ENCODE data around the gene NXT1. TPM values are rescaled to one million over a fixed set of nuclear protein-coding genes. Genes with fewer than 3 reads are reported as not detected.
A peak's percentile ranks its signal among the peaks of the same experiment; 100 is the strongest.
"Not testable (repeated sequence)": the region's sequence is repeated elsewhere in the genome, so short reads cannot be mapped to it uniquely, and the experiment has no call there.

NXT1 gene
- polyA plus RNA-seq, 3 donors = 18.0 to 22.2 (median 20.8) TPM

DNA sequence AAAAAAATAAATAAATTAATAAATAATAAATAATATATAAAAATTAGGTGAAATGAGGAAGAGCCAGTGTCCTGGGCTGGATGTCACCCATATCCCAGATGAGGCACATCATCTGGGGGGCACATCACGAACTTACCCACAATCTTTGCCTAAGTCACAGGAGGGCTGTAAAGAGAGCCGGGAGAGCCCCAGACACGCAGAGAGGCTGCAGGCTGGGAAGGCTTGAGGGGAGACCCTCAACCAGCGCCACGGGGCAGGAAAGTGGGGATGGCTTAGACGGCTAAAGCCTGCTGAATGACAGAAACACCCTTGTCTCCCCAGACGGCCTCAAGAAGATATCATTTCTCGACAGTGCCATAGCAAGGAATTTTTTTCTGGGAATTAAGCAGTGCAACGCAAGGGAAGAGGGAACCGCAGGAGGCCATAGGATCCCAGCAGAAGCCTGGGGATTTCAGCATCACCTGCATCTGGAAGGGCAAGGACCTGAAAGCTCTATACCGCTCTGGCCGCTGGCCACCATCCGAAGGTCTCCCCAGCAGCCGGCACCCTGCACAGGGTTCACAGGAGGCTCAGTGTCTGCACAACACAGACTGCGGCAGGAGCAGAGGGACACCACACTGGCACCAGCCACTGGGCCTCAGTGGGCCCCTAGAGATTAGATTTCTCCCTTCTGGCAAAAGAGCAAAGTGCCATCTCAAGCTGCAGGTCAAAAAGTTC, 22.8 kb upstream of the NXT1 start:
- DNase-seq (ENCODE audit: low read depth in 3 of 3, low spot score in 2 of 3) = no peak

DNA sequence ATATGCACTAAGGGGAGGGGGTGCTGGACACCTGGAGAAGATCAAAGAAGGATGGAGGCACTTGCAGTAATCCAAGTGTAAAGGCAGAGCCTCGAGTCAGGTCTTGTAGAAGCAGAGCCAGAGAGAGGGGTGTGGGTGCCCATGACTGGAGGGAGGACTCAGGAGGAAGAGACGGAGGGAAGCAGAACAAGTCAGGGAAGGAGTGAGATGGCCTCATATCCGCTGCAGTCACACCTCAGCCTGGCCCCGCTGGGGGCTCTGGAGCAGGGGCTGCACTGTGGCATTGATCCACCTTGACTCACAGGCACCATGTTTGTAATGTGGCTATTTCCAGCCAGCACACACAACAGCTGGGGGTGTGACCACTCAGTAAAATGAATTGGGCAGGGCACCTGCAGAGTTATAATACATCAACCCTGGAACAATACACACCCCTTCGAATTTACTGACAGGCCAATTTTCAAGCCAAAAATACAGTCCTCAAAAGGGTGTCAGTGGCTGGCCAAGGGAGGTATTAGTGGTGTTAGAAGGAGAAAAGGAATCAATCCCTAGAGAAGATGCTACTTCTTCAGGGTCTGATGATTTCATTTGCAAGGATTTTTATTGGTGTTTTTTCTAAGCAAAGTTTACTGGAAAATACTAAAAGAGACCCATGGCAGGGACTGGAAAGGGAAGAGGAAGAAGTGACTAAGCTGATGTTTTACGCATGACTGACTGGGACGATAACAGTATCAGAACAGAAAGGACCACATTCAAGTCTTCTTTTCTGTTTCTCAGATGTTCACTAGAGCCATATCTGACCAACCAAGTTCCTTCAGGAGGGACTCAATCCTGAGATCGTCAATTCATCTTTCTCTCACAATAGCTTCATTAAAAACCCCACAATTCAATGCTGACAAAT, 18.9 kb upstream of the NXT1 start:
- DNase-seq (ENCODE audit: low read depth in 3 of 3, low spot score in 2 of 3) = no peak

DNA sequence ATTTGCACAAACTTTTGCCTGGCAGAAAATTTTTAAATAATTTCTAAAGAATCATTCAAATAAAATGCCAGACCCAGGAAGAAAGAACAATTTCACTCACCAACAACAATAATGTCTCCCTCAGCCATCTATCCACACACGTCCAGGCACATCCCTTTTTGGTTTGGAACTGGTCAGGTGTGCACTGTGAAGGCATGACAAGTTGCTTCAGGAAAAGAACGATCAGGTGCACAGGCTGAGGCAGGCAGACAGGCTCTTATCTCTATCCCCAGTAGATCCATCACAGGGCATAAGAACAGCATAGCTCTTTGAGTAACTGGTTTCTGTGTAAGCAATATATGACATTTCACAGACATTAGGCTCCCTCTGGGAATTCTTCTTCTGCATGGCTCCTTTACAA, 18.1 kb upstream of the NXT1 start:
- DNase-seq (ENCODE audit: low read depth in 3 of 3, low spot score in 2 of 3) = no peak

DNA sequence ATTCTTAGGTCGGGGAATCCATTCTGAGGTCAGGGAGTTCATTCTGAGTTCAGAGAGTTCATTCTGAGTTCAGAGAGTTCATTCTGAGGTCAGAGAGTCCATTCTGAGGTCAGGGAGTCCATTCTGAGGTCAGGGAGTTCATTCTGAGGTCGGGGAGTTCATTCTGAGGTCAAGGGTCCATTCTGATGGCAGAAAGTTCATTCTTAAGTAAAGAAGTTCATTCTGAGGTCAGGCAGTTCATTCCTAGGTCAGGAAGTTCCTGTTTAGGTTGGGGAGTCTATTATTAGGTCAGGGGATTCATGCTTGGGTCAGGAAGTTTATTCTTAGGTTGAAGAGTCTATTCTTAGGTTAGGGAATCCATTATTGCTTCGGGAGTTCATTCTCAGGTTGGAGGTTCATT, 16.5 kb upstream of the NXT1 start:
- DNase-seq (ENCODE audit: low read depth in 3 of 3, low spot score in 2 of 3) = no peak

DNA sequence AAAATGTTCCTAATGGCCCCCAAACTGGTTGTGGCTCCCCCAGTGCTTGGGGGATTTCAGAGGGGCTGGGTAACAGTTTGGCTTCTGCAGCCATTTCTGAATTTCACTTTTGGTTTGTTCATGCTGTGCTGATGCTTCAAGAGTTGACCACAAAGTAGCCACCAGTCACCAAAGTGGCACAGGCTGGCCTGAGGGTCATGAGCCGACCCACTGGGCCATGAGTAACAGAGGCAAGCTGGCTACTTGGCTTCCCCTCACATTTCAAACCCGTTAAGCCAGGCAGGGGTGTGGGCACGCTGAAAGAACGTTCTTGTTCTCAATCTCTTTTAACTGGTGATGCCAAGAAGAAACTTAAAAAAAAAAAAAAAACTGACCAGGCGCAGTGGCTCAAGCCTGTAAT, 15.1 kb upstream of the NXT1 start:
- DNase-seq (ENCODE audit: low read depth in 3 of 3, low spot score in 2 of 3) = no peak

DNA sequence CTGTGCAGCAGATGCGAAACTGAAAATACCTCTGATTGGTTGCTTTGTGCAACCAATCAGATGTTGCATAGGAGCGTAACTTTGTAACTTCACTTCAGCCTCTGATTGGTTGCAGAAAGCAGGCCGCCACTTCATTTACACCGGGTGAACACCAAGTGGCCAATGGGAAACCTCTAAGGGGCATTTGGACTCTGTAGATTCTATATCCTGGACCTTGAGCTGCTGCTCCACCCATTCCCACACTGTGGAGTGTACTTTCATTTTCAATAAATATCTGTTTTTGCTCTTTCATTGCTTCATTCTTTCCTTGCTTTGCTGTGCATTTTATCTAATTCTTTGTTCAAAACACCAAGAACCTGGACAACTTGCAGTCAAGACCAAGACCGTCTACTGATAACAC, 14.1 kb upstream of the NXT1 start:
- no peak for DNase-seq (ENCODE audit: low read depth in 3 of 3, low spot score in 2 of 3)

DNA sequence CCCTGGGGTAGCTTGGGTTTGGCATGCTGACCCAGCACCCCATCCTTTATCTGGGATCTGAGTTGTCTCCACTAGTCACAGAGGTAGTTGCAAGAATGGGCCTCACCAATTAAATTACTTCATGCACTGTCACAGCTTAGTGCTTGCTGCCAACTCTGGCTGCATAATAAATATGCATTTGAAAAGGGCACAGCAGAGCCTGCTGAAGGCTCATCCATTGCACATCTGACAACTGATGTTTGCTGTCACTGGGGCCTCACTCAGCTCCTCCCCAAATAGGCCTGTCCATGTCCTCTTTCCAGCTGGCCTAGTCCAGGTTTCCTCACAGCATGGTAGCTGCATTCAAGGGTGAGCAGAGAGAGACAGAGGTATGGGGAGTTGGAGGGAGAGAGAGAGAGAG, 13.3 kb upstream of the NXT1 start:
- DNase-seq (ENCODE audit: low read depth in 3 of 3, low spot score in 2 of 3) = no peak

DNA sequence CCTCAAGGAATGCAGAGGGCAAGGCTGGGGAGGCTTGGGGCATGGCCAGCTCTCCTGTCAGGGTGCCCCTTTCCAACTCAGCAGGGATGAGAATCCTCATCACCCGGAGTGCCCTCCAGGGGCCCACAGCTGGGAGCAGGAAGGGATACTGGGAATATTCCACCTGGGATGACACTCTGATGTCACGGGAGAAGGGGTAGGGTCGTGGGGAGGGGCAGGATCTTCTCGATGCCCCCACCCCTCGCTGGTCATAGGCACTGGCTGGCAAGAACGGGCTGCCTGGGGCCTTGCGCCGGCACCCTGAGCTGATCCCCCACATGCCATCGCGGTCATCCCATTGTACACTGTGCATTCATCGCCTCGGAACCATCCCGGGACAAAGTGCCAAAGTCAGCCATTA, 10.6 kb upstream of the NXT1 start:
- DNase-seq (ENCODE audit: low read depth in 3 of 3, low spot score in 2 of 3) = no peak

DNA sequence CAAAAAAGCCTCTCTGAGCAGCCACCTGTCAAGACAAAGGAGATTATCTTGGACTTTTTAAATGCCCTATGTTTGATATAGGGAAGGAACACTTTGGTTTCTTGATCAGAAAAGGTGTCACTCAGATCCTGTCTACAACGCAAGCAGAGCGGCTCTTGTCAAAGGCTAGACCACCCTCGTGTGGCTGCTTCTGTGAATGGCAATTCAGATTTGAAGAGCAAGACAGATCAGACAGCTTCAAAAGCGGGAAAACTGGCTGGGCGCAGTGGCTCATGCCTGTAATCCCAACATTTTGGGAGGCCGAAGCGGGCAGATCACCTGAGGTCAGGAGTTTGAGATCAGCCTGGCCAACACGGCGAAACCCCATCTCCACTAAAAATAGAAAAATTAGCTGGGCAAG, 10.1 kb upstream of the NXT1 start:
- DNase-seq (ENCODE audit: low read depth in 3 of 3, low spot score in 2 of 3) = no peak

DNA sequence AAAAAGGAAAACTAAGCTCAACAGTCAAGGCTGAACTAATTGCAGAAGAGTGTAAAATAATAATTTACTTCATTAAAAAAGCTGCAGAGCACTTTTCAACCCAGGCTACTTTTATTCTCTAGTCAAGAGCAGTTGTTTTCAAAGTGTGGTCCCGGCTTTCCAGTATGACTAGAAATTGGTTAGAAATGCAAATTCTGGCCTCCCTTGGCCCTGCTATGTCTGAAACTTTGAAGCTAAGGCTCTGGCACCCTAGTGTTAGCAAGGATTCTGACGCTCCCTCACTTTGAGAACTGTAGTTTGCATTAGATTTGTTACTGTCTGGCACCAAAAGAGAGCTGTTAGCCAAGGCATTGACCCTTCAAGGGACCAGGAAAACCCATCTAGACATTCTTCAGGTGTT, 9.5 kb upstream of the NXT1 start:
- no peak for DNase-seq (ENCODE audit: low read depth in 3 of 3, low spot score in 2 of 3)

DNA sequence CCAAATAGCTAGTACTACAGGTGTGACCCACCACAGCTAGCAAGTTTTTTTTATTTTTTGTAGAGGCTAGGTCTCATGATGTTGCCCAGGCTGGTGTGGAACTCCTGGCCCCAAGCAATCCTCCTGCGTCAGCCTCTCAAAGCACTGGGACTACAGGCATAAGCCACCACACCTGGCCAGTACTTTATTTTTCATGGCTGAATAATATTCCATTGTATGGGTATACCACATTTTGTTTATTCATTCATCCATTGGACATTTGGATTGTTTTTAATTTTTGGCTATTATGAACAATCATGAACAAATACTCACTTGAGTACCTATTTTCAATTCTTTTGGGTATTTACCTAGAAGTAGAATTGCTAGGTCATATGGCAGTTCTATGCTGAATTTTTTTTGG, 7.0 kb upstream of the NXT1 start:
- no peak for DNase-seq (ENCODE audit: low read depth in 3 of 3, low spot score in 2 of 3)

DNA sequence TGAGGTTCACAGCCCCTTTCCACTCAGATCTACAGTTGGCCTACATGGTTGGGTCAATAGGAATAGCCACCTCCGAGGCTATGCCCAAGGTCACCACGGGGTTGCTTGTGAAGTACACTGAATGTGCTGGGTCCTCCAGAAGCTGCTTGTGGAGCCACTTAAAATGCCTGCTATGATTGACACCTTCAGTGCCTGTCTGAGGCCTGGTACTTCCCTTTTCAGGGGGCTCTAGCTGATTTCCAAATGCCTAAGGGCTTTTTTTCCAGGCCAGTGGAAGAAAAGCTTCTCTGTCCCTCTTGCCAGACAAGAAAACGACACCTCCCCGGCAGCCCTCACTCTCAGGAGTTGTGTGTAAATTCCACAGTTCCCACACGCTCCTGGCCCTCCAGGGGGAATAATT, 6.3 kb upstream of the NXT1 start:
- DNase-seq (ENCODE audit: low read depth in 3 of 3, low spot score in 2 of 3) = no peak

DNA sequence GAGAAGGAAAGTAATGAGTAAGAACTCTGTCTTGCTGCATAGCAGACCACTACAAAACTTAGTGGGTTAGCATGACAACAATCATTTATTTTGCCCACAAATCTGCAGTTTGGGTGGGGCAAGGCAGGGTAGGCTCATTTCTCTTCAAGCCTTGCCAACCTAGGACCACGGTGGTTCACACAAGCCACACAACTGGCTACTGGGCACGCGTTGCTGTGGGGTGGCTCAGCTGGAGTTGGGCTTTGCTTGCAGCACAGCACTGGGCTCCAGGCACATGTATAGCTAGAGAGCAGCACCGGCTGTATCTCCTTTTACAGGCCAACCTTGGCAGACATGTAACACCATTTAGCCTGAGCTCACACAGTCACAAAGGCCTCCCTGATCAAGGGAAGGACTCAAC, 4.6 kb upstream of the NXT1 start:
- DNase-seq (ENCODE audit: low read depth in 3 of 3, low spot score in 2 of 3) = no peak

DNA sequence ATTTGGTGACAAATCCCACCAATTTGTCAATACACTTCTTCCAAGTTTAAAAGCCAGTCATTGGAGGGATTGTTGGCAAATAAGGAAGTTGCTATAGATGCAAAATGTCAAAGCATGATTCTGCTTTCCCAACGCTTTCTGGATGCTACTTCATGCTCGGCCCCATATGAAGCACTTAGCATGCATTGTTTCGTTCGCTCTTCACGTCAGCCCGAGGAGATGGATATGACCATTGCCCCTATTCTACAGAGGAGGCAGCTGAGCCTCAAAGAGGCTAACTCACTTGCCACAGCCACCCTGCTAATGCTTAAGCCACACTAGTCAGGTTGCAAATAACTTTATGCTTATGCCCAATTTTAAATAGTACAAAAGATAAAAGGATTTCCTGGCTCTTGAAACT, 2.8 kb upstream of the NXT1 start:
- DNase-seq (ENCODE audit: low read depth in 3 of 3, low spot score in 2 of 3) = no peak

DNA sequence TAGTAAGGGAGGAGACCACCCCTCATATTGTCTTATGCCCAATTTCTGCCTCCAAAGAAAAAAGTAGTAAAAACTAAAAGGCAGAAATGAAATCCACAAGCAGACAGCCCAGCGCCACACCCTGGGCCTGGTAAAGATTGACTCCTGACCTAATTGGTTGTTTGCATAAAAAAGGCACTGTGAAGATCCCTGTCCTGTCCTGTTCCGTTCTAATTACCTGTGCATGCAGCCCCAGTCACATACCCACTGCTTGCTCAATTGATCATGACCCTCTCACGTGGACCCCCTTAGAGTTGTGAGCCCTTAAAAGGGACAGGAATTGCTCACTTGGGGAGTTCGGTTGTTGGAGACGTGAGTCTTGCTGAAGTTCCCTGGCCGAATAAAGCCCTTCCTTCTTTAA, 2.1 kb upstream of the NXT1 start:
- DNase-seq (ENCODE audit: low read depth in 3 of 3, low spot score in 2 of 3) = not testable (repeated sequence)

DNA sequence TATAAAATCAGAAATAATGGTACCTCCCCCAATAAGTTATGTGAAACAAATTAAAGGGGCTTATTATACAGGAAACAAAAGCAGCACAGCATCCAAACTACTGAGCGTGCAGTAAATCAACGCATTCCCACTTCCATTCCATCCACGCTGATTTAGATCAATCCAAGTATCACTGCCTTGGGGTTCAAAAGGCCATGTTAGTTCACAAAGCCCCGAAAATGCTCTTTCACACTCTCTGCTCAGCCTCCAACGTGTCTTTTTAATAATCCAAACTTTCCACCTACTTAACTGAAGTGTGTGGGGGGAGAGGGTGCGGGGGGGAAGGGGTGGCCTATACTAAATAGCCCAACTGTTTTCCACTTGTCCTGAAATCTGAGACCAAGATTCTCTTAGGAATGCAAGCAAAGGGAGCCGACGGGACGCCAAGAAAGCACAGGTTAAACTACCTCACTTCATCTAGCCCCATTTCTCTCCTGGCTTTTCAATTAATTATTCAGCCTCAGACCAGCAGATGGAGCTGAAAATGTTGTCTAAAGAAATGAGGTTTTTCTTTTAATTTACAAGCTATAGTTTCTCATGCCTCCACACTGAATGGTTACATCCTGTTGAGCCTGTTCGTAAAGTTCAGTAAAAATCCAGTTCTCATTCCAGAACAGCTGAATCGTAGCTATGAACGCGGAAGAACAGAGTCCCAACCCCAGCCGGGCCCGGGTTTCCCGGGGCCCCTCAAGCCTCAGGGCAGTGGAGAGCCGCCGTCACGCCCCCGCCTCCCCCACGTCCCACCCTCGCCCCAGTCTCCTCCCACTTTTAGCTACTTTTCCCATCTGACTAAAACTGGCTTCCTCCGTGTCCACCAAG, 1.0 kb upstream of the NXT1 start:
- peak in 1 of 3 donors; percentile 73 for DNase-seq (ENCODE audit: low read depth in 3 of 3, low spot score in 2 of 3)

DNA sequence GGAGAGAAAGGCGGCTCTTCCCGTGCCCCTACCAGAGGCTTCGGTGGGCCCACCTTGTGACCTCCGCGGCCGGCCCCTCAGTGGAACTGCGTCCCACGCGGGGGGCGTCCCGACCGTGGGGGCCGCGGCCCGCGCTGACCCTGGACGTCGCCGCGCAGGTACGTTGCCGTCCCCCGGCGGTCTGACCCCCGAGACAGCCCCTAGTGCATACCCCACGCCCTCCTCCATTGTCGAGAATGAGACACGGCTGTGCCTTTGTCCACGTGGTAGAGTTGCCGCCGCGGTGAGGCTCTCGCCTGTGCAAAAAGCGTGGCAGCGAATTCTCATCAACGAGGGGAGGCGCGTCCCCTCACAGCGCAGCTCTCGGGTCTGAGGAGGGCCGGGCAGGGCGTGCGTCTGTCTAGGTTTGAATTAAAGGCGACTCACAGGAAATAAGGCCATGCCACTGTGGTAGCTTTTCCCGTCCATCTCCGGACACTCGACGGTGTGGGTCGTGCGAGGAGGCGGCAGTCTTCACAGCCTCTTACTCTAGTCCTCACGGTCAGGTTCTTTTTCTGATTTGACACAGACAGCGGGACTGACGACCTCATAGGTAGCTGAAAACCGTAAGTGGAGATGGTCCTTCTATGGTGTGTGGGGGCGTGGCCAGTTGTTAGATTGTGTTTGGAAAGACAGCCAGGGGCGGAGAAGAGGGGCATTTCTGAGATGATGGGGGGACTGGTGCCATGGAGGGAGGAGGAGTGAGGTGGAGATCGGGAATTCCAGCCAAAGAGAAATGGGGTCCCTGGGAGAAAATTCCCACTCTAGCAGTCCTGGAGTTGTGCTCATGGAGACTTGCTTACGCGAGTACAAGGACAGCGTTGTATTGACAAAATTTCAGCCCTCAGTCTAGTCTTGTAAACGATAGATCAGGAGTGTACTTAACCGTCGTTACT, 580 bp downstream of the NXT1 start:
- DNase-seq (ENCODE audit: low read depth in 3 of 3, low spot score in 2 of 3) = no peak

DNA sequence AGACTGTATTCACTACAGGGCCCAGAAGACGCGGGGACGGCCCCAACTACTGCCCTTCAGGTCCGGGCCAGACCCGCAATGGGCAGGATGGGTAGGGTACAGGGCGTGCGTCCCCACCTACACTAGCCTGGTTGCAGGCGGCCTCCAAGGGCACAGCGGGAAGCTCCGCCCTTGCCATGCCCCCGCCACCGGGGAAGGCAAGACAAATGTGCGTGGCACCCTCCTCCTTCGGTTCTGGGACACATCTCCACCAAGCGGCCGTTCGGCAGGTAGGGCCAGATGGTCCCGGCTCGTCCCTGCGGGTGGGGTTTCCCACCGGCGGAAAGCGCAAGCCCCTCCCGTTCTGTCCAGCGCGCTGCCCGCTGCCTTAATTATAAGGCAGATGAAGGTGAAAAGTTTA, 5.6 kb downstream of the NXT1 start:
- DNase-seq (ENCODE audit: low read depth in 3 of 3, low spot score in 2 of 3) = no peak

DNA sequence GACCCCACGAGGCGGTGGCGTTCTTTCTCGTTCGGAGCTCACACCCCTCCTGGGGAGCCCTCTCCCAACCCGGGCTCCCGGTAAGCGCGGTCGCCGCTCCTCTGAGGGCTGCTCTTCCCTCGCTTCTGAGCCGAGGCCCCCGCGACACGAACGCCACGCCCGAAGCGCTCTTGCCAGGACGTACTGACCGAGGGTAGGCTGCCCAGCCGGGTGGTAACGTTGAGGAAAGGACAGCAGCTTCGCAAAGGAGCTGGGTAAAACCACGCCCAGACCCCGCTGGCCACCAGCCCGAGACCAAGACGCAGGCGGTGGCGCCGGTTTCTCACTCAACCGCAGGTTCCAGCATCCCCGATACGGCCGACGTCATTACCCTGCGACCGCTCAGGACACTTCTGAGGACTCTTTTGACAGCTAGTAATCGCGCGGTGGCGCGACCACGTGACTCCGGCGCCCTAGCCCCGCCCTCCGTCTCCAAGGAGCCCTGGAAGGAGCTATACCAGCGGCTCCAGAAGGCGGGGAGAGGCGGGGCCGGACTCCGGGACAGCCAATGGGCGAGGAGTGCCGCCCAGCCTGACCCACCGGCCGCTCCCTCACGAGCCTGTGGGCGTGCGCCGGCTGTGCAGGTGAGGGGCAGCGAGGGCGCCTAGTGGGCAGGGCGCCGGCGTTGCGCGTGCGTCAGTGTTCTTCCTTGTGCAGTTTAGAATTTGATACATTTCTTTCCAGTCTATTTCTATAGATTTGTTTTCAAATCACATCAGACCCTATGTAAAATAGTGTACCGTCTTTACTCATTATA, 7.4 kb downstream of the NXT1 start:
- peak; percentile 98 for DNase-seq (ENCODE audit: low read depth in 3 of 3, low spot score in 2 of 3)

DNA sequence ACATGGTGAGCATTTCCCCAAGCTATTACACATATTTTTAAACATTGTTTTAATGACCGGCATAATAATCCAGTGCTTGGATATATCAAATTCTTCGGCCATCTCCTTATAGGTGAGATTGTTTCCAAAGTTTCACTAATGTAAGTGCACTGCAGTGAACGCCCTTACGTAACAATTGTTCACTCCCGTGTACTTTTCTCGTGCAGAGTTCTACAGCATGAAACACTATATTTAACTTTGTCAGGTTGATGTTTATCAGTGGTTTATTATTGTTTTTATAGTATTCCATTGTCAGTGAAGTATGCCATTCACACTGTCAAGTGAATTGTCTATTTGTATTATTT, 7.9 kb downstream of the NXT1 start:
- DNase-seq (ENCODE audit: low read depth in 3 of 3, low spot score in 2 of 3) = no peak

All from right renal cortex interstitium (tissue), 3 donors.